Thyroid gland (tissue), 4 donors: ENCODE results near the gene FASN.

Experiments used
- CTCF ChIP-seq, 6 experiments: fragments of 200-600 bp in 3 of 6; fragments of 450-650 bp in 3 of 6; sonication (generic) in 3 of 6; IDR thresholded peaks; one replicate each; pipeline ENCODE4 v1.5.1; 2016 to 2019; ENCODE audit warnings: antibody characterized with exemption in 6 of 6, mild to moderate bottlenecking in 2 of 6, inconsistent platforms in 1 of 6, moderate library complexity in 1 of 6
- POLR2A ChIP-seq, 2 donors: fragments of 450-650 bp; IDR thresholded peaks; one replicate each; pipeline ENCODE4 v1.6.1; 2017; ENCODE audit warnings: antibody characterized with exemption in 2 of 2, mild to moderate bottlenecking in 2 of 2, moderate library complexity in 1 of 2

- TF ChIP-seq CTCF (IDR thresholded peaks at IDR 0.05): no peak
- no peak for TF ChIP-seq POLR2A (IDR thresholded peaks at IDR 0.05)
Observed at GRCh38 chr17:82042649-82043048, 55.4 kb downstream of the FASN start.
